GM12892 (cell line): Measurements from ENCODE around the gene SH2D3C.

Experiments used
- POLR2A ChIP-seq: IDR thresholded peaks from 2 replicates; pipeline ENCODE4 v1.6.1; 2011; ENCODE audit warnings: low read depth, low read length, control low read depth
- POLR2AphosphoS5 ChIP-seq: IDR thresholded peaks from 2 replicates; pipeline ENCODE4 v1.6.1; 2011; ENCODE audit warnings: low read depth, low read length, control low read depth
- TAF1 ChIP-seq: IDR thresholded peaks from 2 replicates; pipeline ENCODE4 v1.6.1; 2011; ENCODE audit warnings: low read depth, mild to moderate bottlenecking, control low read depth, low read length, borderline replicate concordance

- no peak for TF ChIP-seq POLR2AphosphoS5
- TF ChIP-seq POLR2A: no peak
- TF ChIP-seq TAF1: no peak
These were observed 7.4 kb downstream of the SH2D3C start for GRCh38 chr9:127770905-127771569.
